Mesenchymal stem cell (in vitro differentiated cells and primary cell): ENCODE data around the gene LTBR.
A peak's percentile ranks its signal among the peaks of the same experiment; 100 is the strongest.

ENCODE experiments used
- DNase-seq: peaks from one replicate; pipeline ENCODE4 v3.0.0-alpha.2; 2013
- H2AFZ ChIP-seq: one replicate; pipeline ENCODE4 v1.6.1; 2013; ENCODE audit warnings: low read depth, mild to moderate bottlenecking, control low read depth, inconsistent platforms, low read length, moderate library complexity
- H2AK5ac ChIP-seq: 2 replicates; pipeline ENCODE4 v1.6.1; 2013; ENCODE audit warnings: low read length, moderate library complexity, mild to moderate bottlenecking, inconsistent platforms; ENCODE audit not compliant: severe bottlenecking
- H2BK120ac ChIP-seq: one replicate; pipeline ENCODE4 v1.6.1; 2013; ENCODE audit warnings: low read depth, mild to moderate bottlenecking, inconsistent platforms, low read length, moderate library complexity
- H2BK12ac ChIP-seq, 2 experiments: one replicate each; pipeline ENCODE4 v1.6.1; 2013; ENCODE audit warnings: inconsistent platforms in 2 of 2, low read length in 2 of 2, mild to moderate bottlenecking in 2 of 2, moderate library complexity in 2 of 2, control low read depth in 1 of 2
- H2BK15ac ChIP-seq: one replicate; pipeline ENCODE4 v1.6.1; 2013; ENCODE audit warnings: mild to moderate bottlenecking, low read depth, inconsistent platforms; ENCODE audit not compliant: poor library complexity, severe bottlenecking
- H2BK5ac ChIP-seq: 2 replicates; pipeline ENCODE4 v1.6.1; 2013; ENCODE audit warnings: low read depth, mild to moderate bottlenecking, low read length, control low read depth, inconsistent platforms; ENCODE audit not compliant: poor library complexity, severe bottlenecking
- H3K14ac ChIP-seq, 2 experiments: one replicate each; pipeline ENCODE4 v1.6.1; 2013; ENCODE audit warnings: inconsistent platforms in 2 of 2, low read length in 2 of 2, control low read depth in 1 of 2, mild to moderate bottlenecking in 1 of 2, moderate library complexity in 1 of 2
- H3K18ac ChIP-seq, 2 experiments: one replicate each; pipeline ENCODE4 v1.6.1; 2013; ENCODE audit warnings: inconsistent platforms in 2 of 2, low read length in 2 of 2, control low read depth in 1 of 2, low read depth in 1 of 2, mild to moderate bottlenecking in 1 of 2
- H3K23ac ChIP-seq, 2 experiments: one replicate each; pipeline ENCODE4 v1.6.1; 2013; ENCODE audit warnings: inconsistent platforms in 2 of 2, low read length in 2 of 2, mild to moderate bottlenecking in 2 of 2, moderate library complexity in 2 of 2, control low read depth in 1 of 2
- H3K27ac ChIP-seq: 2 replicates; pipeline ENCODE4 v1.5.1; 2013; ENCODE audit warnings: mild to moderate bottlenecking, moderate library complexity, low read length, control low read depth, inconsistent platforms; ENCODE audit not compliant: poor library complexity, severe bottlenecking
- H3K27me3 ChIP-seq, 2 experiments: 2 replicates each; pipeline versions ENCODE4 v1.6.1 to v1.7.0; 2013; ENCODE audit warnings: low read length in 2 of 2, mild to moderate bottlenecking in 2 of 2, moderate library complexity in 2 of 2, control low read depth in 1 of 2, inconsistent platforms in 1 of 2; ENCODE audit not compliant: control insufficient read depth in 1 of 2, insufficient read depth in 1 of 2
- H3K36me3 ChIP-seq, 2 experiments: 2 replicates each; pipeline versions ENCODE4 v1.6.1 to v1.7.0; 2013; ENCODE audit warnings: low read length in 2 of 2, control low read depth in 1 of 2, inconsistent platforms in 1 of 2, low read depth in 1 of 2, mild to moderate bottlenecking in 1 of 2; ENCODE audit not compliant: insufficient read depth in 2 of 2, control insufficient read depth in 1 of 2
- H3K4ac ChIP-seq, 2 experiments: one replicate each; pipeline ENCODE4 v1.6.1; 2013; ENCODE audit warnings: inconsistent platforms in 2 of 2, low read length in 2 of 2, mild to moderate bottlenecking in 2 of 2, moderate library complexity in 2 of 2, control low read depth in 1 of 2, low read depth in 1 of 2
- H3K4me1 ChIP-seq: 2 replicates; pipeline ENCODE4 v1.6.1; 2013; ENCODE audit warnings: low read depth, low read length, control low read depth; ENCODE audit not compliant: control insufficient read depth, insufficient read depth
- H3K4me2 ChIP-seq: 2 replicates; pipeline ENCODE4 v1.6.1; 2013; ENCODE audit warnings: low read length, mild to moderate bottlenecking, inconsistent platforms; ENCODE audit not compliant: poor library complexity, severe bottlenecking
- H3K4me3 ChIP-seq, 2 experiments: 2 replicates each; pipeline versions ENCODE4 v1.5.1 to v1.7.0; 2013; ENCODE audit warnings: low read length in 2 of 2, mild to moderate bottlenecking in 2 of 2, control low read depth in 1 of 2, low read depth in 1 of 2; ENCODE audit not compliant: insufficient read depth in 1 of 2
- H3K79me1 ChIP-seq: replicated peaks from 2 replicates; pipeline ENCODE4 v1.6.1; 2013; ENCODE audit warnings: mild to moderate bottlenecking, control low read depth, low read length, inconsistent platforms; ENCODE audit not compliant: poor library complexity, severe bottlenecking
- H3K9ac ChIP-seq: 2 replicates; pipeline ENCODE4 v1.7.0; 2013; ENCODE audit warnings: mild to moderate bottlenecking, low read length, moderate library complexity
- H3K9me3 ChIP-seq: 2 replicates; pipeline ENCODE4 v1.7.0; 2013; ENCODE audit warnings: mild to moderate bottlenecking, low read length; ENCODE audit not compliant: control insufficient read depth
- H4K8ac ChIP-seq: one replicate; pipeline ENCODE4 v1.6.1; 2013; ENCODE audit warnings: inconsistent platforms, mild to moderate bottlenecking, low read length, moderate library complexity
- H4K91ac ChIP-seq: one replicate; pipeline ENCODE4 v1.6.1; 2013; ENCODE audit warnings: mild to moderate bottlenecking, low read length, inconsistent platforms
- WGBS: methylation state at CpG from one replicate; pipeline ENCODE4 v1.1.7; 2013; ENCODE audit warnings: mixed read lengths; 5-methylcytosine and 5-hydroxymethylcytosine counted together

The LTBR gene

GRCh38 chr12:6364044-6364374 lies 20.0 kb upstream of the LTBR start:
- WGBS, result 77% methylated on average over 15 of the region's 15 CpGs
- Histone ChIP-seq H3K18ac (peak overlapping the region; percentile 87 to 91), H3K27me3 (no peaks in the 10 kb centered on the region), H2BK5ac (no peak overlapping the region), H3K4me2 (no peak overlapping the region), H3K14ac (peak overlapping the region in 1 of 2 experiments; percentile 75), H3K4me3 (peak overlapping the region in 1 of 2 experiments; percentile 92), H3K9me3 (no peaks in the 10 kb centered on the region), H2BK12ac (peak overlapping the region in 1 of 2 experiments; percentile 46), H3K9ac (peak overlapping the region; percentile 92), H3K27ac (no peak overlapping the region), H2AK5ac (no peak overlapping the region), H2BK15ac (no peak overlapping the region), H4K8ac (peak overlapping the region; percentile 98), H3K79me1 (no peaks in the 10 kb centered on the region), H4K91ac (peak overlapping the region; percentile 89), H3K23ac (peak overlapping the region in 1 of 2 experiments; percentile 95), H3K4me1 (peaks cover 22% of the 10 kb centered on the region), H3K36me3 (no peaks in the 10 kb centered on the region), H2AFZ (no peak overlapping the region), H3K4ac (peak overlapping the region; percentile 42 to 93), H2BK120ac (no peak overlapping the region)
- DNase-seq, result no peak

DNA sequence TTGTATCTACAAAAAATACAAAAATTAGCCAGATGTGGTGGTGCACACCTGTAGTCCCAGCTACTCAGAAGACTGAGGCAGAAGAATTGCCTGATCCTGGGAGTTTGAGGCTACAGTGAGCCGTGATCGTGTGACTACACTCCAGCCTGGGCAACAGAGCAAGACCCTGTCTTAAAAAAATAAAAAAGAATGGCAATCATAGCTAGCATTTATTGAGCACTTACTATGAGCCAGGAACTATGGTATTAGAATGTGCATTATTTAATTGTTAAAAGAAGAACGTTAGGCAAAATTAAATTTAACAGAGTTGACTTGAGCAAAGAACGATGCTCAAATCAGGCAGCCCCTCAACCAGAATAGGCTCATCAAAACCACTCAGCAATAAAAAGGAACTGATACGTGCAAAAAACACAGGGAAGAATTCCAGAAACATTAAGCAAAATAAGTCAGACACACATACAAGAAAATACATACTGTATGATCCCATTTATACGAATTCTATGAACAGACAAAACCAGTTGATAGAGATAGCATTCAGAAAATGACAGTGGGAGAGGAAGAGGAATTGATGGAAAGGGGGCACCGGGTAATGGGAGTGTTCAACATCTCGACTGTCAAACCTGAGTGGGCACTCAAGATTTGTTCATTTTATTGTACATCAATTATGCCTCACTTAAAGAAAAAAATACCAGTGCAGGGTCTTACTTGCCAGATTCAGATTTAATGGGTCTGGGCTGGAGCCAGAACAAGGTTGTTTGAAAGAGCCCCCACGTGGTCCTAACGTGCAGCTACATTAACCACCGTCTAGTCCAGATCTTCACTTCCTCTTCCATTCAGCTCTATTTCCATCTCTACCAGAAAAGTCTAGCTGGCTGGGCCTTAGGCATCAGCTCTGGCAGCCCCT lies 16.6 kb upstream of the LTBR start:
- Histone ChIP-seq H3K9ac (no peak overlapping the region), H3K36me3 (no peaks in the 10 kb centered on the region), H3K23ac (no peak overlapping the region), H2AK5ac (no peak overlapping the region), H3K27ac (no peak overlapping the region), H3K79me1 (no peaks in the 10 kb centered on the region), H3K14ac (no peak overlapping the region), H2BK5ac (no peak overlapping the region), H3K4ac (no peak overlapping the region), H3K27me3 (no peaks in the 10 kb centered on the region), H2BK12ac (no peak overlapping the region), H4K8ac (peak overlapping the region; percentile 9), H2BK15ac (no peak overlapping the region), H3K4me2 (no peak overlapping the region), H2AFZ (no peak overlapping the region), H3K4me1 (peaks cover 30% of the 10 kb centered on the region), H3K18ac (no peak overlapping the region), H2BK120ac (no peak overlapping the region), H4K91ac (no peak overlapping the region), H3K9me3 (no peaks in the 10 kb centered on the region), H3K4me3 (no peak overlapping the region)
- 69% methylated on average over 10 of the region's 11 CpGs for WGBS
- DNase-seq, result peak; percentile 42

- H2AK5ac ChIP-seq, result peak overlapping the region; percentile 76
- H2BK12ac ChIP-seq, result peak overlapping the region; percentile 51 to 99
- no peak overlapping the region for H3K27ac ChIP-seq
- H3K18ac ChIP-seq, result peak overlapping the region in 1 of 2 experiments; percentile 64
- no peaks in the 10 kb centered on the region for H3K79me1 ChIP-seq
- H3K9ac ChIP-seq, result no peak overlapping the region
- no peak overlapping the region for H2BK5ac ChIP-seq
- no peak for DNase-seq
- peaks cover 36% of the 10 kb centered on the region for H3K4me1 ChIP-seq
- H3K4ac ChIP-seq, result peak overlapping the region in 1 of 2 experiments; percentile 57
- H2BK15ac ChIP-seq, result no peak overlapping the region
- no peaks in the 10 kb centered on the region for H3K9me3 ChIP-seq
- no peaks in the 10 kb centered on the region for H3K36me3 ChIP-seq
- WGBS, result 83% methylated on average over 13 of the region's 15 CpGs
- no peak overlapping the region for H3K4me2 ChIP-seq
- H3K4me3 ChIP-seq, result no peak overlapping the region
- H2BK120ac ChIP-seq, result no peak overlapping the region
- H3K27me3 ChIP-seq, result no peaks in the 10 kb centered on the region
- no peak overlapping the region for H3K14ac ChIP-seq
- H2AFZ ChIP-seq, result no peak overlapping the region
- peak overlapping the region; percentile 75 for H4K8ac ChIP-seq
- H3K23ac ChIP-seq, result no peak overlapping the region
- no peak overlapping the region for H4K91ac ChIP-seq
These were observed 15.7 kb upstream of the LTBR start for GRCh38 chr12:6367969-6368892.
